WERI-Rb-1 (cell line): ENCODE measurements around the gene KRTAP5-5.
"Not testable (repeated sequence)": the region's sequence is repeated elsewhere in the genome, so short reads cannot be mapped to it uniquely, and the experiment has no call there.

Experiments used
- DNase-seq: peaks from one replicate; pipeline ENCODE4 v3.0.0-alpha.2; 2020
- H3K27ac ChIP-seq: fragments of 250-450 bp; sonication (Bioruptor Pico); 2 replicates; pipeline ENCODE4 v1.5.1; 2020; ENCODE audit warnings: mild to moderate bottlenecking, moderate library complexity
- H3K27me3 ChIP-seq: fragments of 250-450 bp; sonication (Bioruptor Pico); 2 replicates; pipeline ENCODE4 v1.5.1; 2021; ENCODE audit warnings: mild to moderate bottlenecking, low read depth, moderate library complexity; ENCODE audit not compliant: insufficient read depth, severe bottlenecking
- H3K36me3 ChIP-seq: fragments of 250-450 bp; sonication (Bioruptor Pico); 2 replicates; pipeline ENCODE4 v1.5.1; 2020; ENCODE audit warnings: mild to moderate bottlenecking, moderate library complexity
- H3K4me3 ChIP-seq: 2 replicates; pipeline ENCODE4 v1.5.1; 2011; ENCODE audit warnings: low read depth, mild to moderate bottlenecking, control low read depth, low read length
- H3K9me3 ChIP-seq: fragments of 250-450 bp; sonication (Bioruptor Pico); 2 replicates; pipeline ENCODE4 v1.5.1; 2021; ENCODE audit warnings: mild to moderate bottlenecking, moderate library complexity; ENCODE audit not compliant: severe bottlenecking
- CTCF ChIP-seq: IDR thresholded peaks from 2 replicates; pipeline ENCODE4 v1.5.1; 2011; ENCODE audit warnings: low read depth, mild to moderate bottlenecking, control low read depth, inconsistent platforms, low read length

Gene KRTAP5-5

GRCh38 chr11:1592628-1593027 lies 36.9 kb upstream of the KRTAP5-5 start:
- Histone ChIP-seq H3K9me3 (no peaks in the 10 kb centered on the region), H3K27ac (no peak overlapping the region), H3K36me3 (no peaks in the 10 kb centered on the region), H3K27me3 (peaks cover 57% of the 10 kb centered on the region), H3K4me3 (no peak overlapping the region)
- DNase-seq = no peak
- no peak for TF ChIP-seq CTCF

- not testable (repeated sequence) for H3K4me3 ChIP-seq, H3K27ac ChIP-seq, H3K36me3 ChIP-seq, H3K9me3 ChIP-seq, DNase-seq
- H3K27me3 ChIP-seq = peaks cover 51% of the 10 kb centered on the region
Observed at GRCh38 chr11:1595994-1596575, 33.5 kb upstream of the KRTAP5-5 start.

GRCh38 chr11:1596576-1597121 lies 32.9 kb upstream of the KRTAP5-5 start:
- H3K36me3 ChIP-seq, H3K4me3 ChIP-seq, DNase-seq, H3K27ac ChIP-seq, H3K9me3 ChIP-seq: not testable (repeated sequence)
- H3K27me3 ChIP-seq = peaks cover 51% of the 10 kb centered on the region

GRCh38 chr11:1597331-1597993 lies 32.1 kb upstream of the KRTAP5-5 start:
- no peak for DNase-seq
- no peak for TF ChIP-seq CTCF
- H3K27ac ChIP-seq = no peak overlapping the region
- no peaks in the 10 kb centered on the region for H3K9me3 ChIP-seq
- peaks cover 52% of the 10 kb centered on the region for H3K27me3 ChIP-seq
- no peaks in the 10 kb centered on the region for H3K36me3 ChIP-seq
- H3K4me3 ChIP-seq = no peak overlapping the region

- no peak for DNase-seq
- Histone ChIP-seq H3K9me3 (no peaks in the 10 kb centered on the region), H3K27me3 (peaks cover 49% of the 10 kb centered on the region), H3K4me3 (no peak within 1 kb of the TSS), H3K27ac (no peak within 1 kb of the TSS), H3K36me3 (no peaks in the 10 kb centered on the region)
- no peak for TF ChIP-seq CTCF
Observed at GRCh38 chr11:1597994-1598380, 31.6 kb upstream of the KRTAP5-5 start, which contains the start of gene KRTAP5-2. KRTAP5-2 (minus strand) TSS chr11:1598294; CDS start chr11:1598250, 44 bp downstream.

- peaks cover 46% of the 10 kb centered on the region for H3K27me3 ChIP-seq
- H3K9me3 ChIP-seq, H3K27ac ChIP-seq, H3K4me3 ChIP-seq, H3K36me3 ChIP-seq, DNase-seq: not testable (repeated sequence)
Observed at GRCh38 chr11:1598406-1598805, 31.2 kb upstream of the KRTAP5-5 start.

- Histone ChIP-seq H3K4me3 (no peak overlapping the region), H3K27me3 (peaks cover 46% of the 10 kb centered on the region), H3K36me3 (no peaks in the 10 kb centered on the region), H3K9me3 (no peaks in the 10 kb centered on the region), H3K27ac (no peak overlapping the region)
- no peak for TF ChIP-seq CTCF
- no peak for DNase-seq
Observed at GRCh38 chr11:1598816-1599215, 30.8 kb upstream of the KRTAP5-5 start.
